Hepatocyte (in vitro differentiated cells): ENCODE measurements around the gene CCBE1.

Experiments
- EZH2 ChIP-seq: fragments of 200-600 bp; sonication (generic); IDR thresholded peaks from 2 replicates; pipeline ENCODE4 v1.6.1; 2016; ENCODE audit warnings: antibody characterized with exemption, mild to moderate bottlenecking, borderline replicate concordance
- EZH2phosphoT487 ChIP-seq: fragments of 200-600 bp; sonication (generic); IDR thresholded peaks from one replicate; pipeline ENCODE4 v1.6.1; 2018; ENCODE audit warnings: antibody characterized with exemption, mild to moderate bottlenecking, low read depth, moderate library complexity; ENCODE audit not compliant: unreplicated experiment, severe bottlenecking
- TF ChIP-seq, protein P1 (sequence below): fragments of 200-600 bp; sonication (generic); IDR thresholded peaks from 2 replicates; pipeline ENCODE4 v1.5.1; 2016; ENCODE audit warnings: antibody characterized with exemption, mild to moderate bottlenecking; ENCODE audit not compliant: poor library complexity

DNA sequence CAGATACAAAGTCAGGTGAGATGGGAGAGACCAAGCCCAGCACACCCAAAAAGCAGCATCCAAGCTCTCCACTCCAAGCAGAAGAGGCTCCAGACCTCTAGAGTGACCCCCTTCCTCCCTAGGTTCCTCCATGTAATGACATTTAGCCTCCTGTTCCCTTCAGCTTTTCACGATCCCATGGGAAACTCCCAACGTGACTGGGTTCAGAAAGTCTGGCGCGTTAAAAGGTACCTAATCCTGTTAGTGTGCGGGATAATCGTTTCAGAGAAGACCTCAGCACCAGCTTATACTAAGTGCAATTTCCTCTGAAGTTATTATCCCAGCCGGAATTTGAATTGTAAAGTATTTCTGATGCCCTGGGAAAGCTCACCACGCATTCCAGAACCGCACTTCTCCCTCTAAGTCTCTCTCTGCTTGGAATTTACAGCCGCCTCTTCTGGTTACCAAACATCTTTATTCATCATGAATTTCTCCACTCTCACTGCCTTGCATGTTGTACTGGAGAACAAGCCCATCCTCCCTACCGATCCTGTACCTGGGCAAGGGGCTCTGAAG, 46.9 kb downstream of the CCBE1 start:
- TF ChIP-seq, protein P1, sequence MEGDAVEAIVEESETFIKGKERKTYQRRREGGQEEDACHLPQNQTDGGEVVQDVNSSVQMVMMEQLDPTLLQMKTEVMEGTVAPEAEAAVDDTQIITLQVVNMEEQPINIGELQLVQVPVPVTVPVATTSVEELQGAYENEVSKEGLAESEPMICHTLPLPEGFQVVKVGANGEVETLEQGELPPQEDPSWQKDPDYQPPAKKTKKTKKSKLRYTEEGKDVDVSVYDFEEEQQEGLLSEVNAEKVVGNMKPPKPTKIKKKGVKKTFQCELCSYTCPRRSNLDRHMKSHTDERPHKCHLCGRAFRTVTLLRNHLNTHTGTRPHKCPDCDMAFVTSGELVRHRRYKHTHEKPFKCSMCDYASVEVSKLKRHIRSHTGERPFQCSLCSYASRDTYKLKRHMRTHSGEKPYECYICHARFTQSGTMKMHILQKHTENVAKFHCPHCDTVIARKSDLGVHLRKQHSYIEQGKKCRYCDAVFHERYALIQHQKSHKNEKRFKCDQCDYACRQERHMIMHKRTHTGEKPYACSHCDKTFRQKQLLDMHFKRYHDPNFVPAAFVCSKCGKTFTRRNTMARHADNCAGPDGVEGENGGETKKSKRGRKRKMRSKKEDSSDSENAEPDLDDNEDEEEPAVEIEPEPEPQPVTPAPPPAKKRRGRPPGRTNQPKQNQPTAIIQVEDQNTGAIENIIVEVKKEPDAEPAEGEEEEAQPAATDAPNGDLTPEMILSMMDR = no peak
- TF ChIP-seq EZH2phosphoT487 = no peak
- TF ChIP-seq EZH2 = no peak
